H9 (cell line): ENCODE results near the gene ASCL3. TPM values are rescaled to one million over a fixed set of nuclear protein-coding genes. Genes with fewer than 3 reads are reported as not detected.

ENCODE experiments used
- DNase-seq: peaks from one replicate; pipeline ENCODE4 v3.0.0-alpha.2; 2017
- H2AFZ ChIP-seq: one replicate; pipeline ENCODE4 v1.6.1; 2013; ENCODE audit warnings: mild to moderate bottlenecking, low read length, control low read depth, moderate library complexity
- H2AK5ac ChIP-seq: 2 replicates; pipeline ENCODE4 v1.6.1; 2013; ENCODE audit warnings: low read length, control low read depth, mixed read lengths; ENCODE audit not compliant: insufficient read length
- H2BK120ac ChIP-seq: one replicate; pipeline ENCODE4 v1.6.1; 2013; ENCODE audit warnings: low read depth, mild to moderate bottlenecking, low read length, control low read depth, inconsistent platforms; ENCODE audit not compliant: poor library complexity, severe bottlenecking
- H2BK12ac ChIP-seq: 2 replicates; pipeline ENCODE4 v1.6.1; 2013; ENCODE audit warnings: low read length, control low read depth, mixed read lengths, low read depth; ENCODE audit not compliant: insufficient read length
- H2BK15ac ChIP-seq: 2 replicates; pipeline ENCODE4 v1.6.1; 2013; ENCODE audit warnings: low read depth, low read length, control low read depth
- H2BK20ac ChIP-seq: one replicate; pipeline ENCODE4 v1.6.1; 2013; ENCODE audit warnings: low read depth, mild to moderate bottlenecking, low read length, control low read depth, inconsistent platforms; ENCODE audit not compliant: poor library complexity, severe bottlenecking
- H2BK5ac ChIP-seq: 2 replicates; pipeline ENCODE4 v1.6.1; 2013; ENCODE audit warnings: low read length, control low read depth, mixed read lengths; ENCODE audit not compliant: insufficient read length
- H3K14ac ChIP-seq: 2 replicates; pipeline ENCODE4 v1.6.1; 2013; ENCODE audit warnings: low read length, control low read depth; ENCODE audit not compliant: insufficient read depth
- H3K18ac ChIP-seq: 2 replicates; pipeline ENCODE4 v1.6.1; 2013; ENCODE audit warnings: low read depth, mild to moderate bottlenecking, mixed read lengths, low read length, control low read depth; ENCODE audit not compliant: insufficient read length
- H3K23ac ChIP-seq: 2 replicates; pipeline ENCODE4 v1.6.1; 2013; ENCODE audit warnings: low read length, control low read depth, mixed read lengths, low read depth; ENCODE audit not compliant: insufficient read length
- H3K23me2 ChIP-seq: 2 replicates; pipeline ENCODE4 v1.6.1; 2013; ENCODE audit warnings: low read depth, mild to moderate bottlenecking, mixed read lengths, low read length, control low read depth; ENCODE audit not compliant: insufficient read length, poor library complexity, severe bottlenecking
- H3K27ac ChIP-seq: 2 replicates; pipeline ENCODE4 v1.5.1; 2013; ENCODE audit warnings: low read length, control low read depth, mixed read lengths, low read depth; ENCODE audit not compliant: insufficient read length
- H3K27me3 ChIP-seq: 2 replicates; pipeline ENCODE4 v1.6.1; 2013; ENCODE audit warnings: low read length, control low read depth, inconsistent platforms; ENCODE audit not compliant: insufficient read depth
- H3K4ac ChIP-seq: 2 replicates; pipeline ENCODE4 v1.6.1; 2013; ENCODE audit warnings: low read depth, mild to moderate bottlenecking, control low read depth, inconsistent platforms, low read length, moderate library complexity
- H3K4me1 ChIP-seq: 2 replicates; pipeline ENCODE4 v1.6.1; 2013; ENCODE audit warnings: low read length, control low read depth, inconsistent platforms; ENCODE audit not compliant: insufficient read depth
- H3K4me2 ChIP-seq: 2 replicates; pipeline ENCODE4 v1.6.1; 2013; ENCODE audit warnings: low read length, control low read depth, mixed read lengths; ENCODE audit not compliant: insufficient read length, insufficient read depth
- H3K56ac ChIP-seq: 2 replicates; pipeline ENCODE4 v1.6.1; 2013; ENCODE audit warnings: low read depth, mild to moderate bottlenecking, mixed read lengths, low read length, control low read depth; ENCODE audit not compliant: insufficient read length
- H3K79me1 ChIP-seq: 2 replicates; pipeline ENCODE4 v1.6.1; 2013; ENCODE audit warnings: low read depth, mild to moderate bottlenecking, moderate library complexity, low read length, control low read depth, inconsistent platforms; ENCODE audit not compliant: insufficient read depth, poor library complexity, severe bottlenecking
- H3K79me2 ChIP-seq: 2 replicates; pipeline ENCODE4 v1.6.1; 2013; ENCODE audit warnings: low read length, control low read depth, inconsistent platforms; ENCODE audit not compliant: insufficient read depth
- H3K9ac ChIP-seq: 2 replicates; pipeline ENCODE4 v1.6.1; 2013; ENCODE audit warnings: low read length, control low read depth, mixed read lengths; ENCODE audit not compliant: insufficient read length; ENCODE audit errors: extremely low read depth
- H3K9me3 ChIP-seq: one replicate; pipeline ENCODE4 v1.6.1; 2013; ENCODE audit warnings: low read depth, low read length, inconsistent platforms; ENCODE audit not compliant: control insufficient read depth
- H3T11ph ChIP-seq: one replicate; pipeline ENCODE4 v1.6.1; 2013; ENCODE audit warnings: mild to moderate bottlenecking, low read length, control low read depth, inconsistent platforms
- H4K20me1 ChIP-seq: one replicate; pipeline ENCODE4 v1.6.1; 2013; ENCODE audit not compliant: control insufficient read depth, insufficient read length, insufficient read depth
- H4K5ac ChIP-seq: 2 replicates; pipeline ENCODE4 v1.6.1; 2013; ENCODE audit warnings: low read depth, mild to moderate bottlenecking, mixed read lengths, low read length, control low read depth; ENCODE audit not compliant: insufficient read length
- H4K8ac ChIP-seq: replicated peaks from 2 replicates; pipeline ENCODE4 v1.6.1; 2013; ENCODE audit warnings: low read length, control low read depth, mixed read lengths, low read depth; ENCODE audit not compliant: insufficient read length
- H4K91ac ChIP-seq: 2 replicates; pipeline ENCODE4 v1.6.1; 2013; ENCODE audit warnings: low read depth, mild to moderate bottlenecking, moderate library complexity, mixed read lengths, low read length, control low read depth; ENCODE audit not compliant: insufficient read length
- H3K27ac Mint-ChIP-seq, 3 experiments: 2 replicates in 2 of 3; 3 replicates in 1 of 3; pipeline ENCODE4 v1.8.0; 2020 to 2021; ENCODE audit warnings: mixed read lengths in 3 of 3, mild to moderate bottlenecking in 1 of 3, moderate library complexity in 1 of 3
- H3K27me3 Mint-ChIP-seq: 2 replicates; pipeline ENCODE4 v1.8.0; 2021; ENCODE audit warnings: low read depth, mild to moderate bottlenecking, moderate library complexity, mixed read lengths
- H3K36me3 Mint-ChIP-seq, 3 experiments: 2 replicates in 2 of 3; 3 replicates in 1 of 3; pipeline ENCODE4 v1.8.0; 2020 to 2021; ENCODE audit warnings: low read depth in 3 of 3, mixed read lengths in 3 of 3; ENCODE audit not compliant: insufficient read depth in 1 of 3
- H3K4me1 Mint-ChIP-seq, 2 experiments: 2 replicates each; pipeline ENCODE4 v1.8.0; 2020; ENCODE audit warnings: mixed read lengths in 2 of 2
- H3K4me3 Mint-ChIP-seq, 2 experiments: 2 replicates in 1 of 2; 3 replicates in 1 of 2; pipeline ENCODE4 v1.8.0; 2020 to 2021; ENCODE audit warnings: mild to moderate bottlenecking in 2 of 2, mixed read lengths in 2 of 2, moderate library complexity in 1 of 2
- H3K9me3 Mint-ChIP-seq, 2 experiments: 2 replicates in 1 of 2; 3 replicates in 1 of 2; pipeline ENCODE4 v1.8.0; 2020; ENCODE audit warnings: mild to moderate bottlenecking in 2 of 2, mixed read lengths in 2 of 2, moderate library complexity in 1 of 2
- CTCF ChIP-seq: fragments of 200-600 bp; sonication (generic); conservative IDR thresholded peaks from 3 replicates; pipeline ENCODE4 v1.8.0; 2021; ENCODE audit warnings: antibody characterized with exemption, mild to moderate bottlenecking
- WGBS: extraction: QIAGEN DNeasy Blood & Tissue Kit; methylation state at CpG from one replicate; pipeline ENCODE4 v1.1.7; 2013; ENCODE audit warnings: missing lambda C conversion rate, low lambda C conversion rate, mixed read lengths; ENCODE audit not compliant: insufficient read length; ENCODE audit errors: extremely low coverage; 5-methylcytosine and 5-hydroxymethylcytosine counted together
- total RNA-seq: library from RNA; stranded (reverse); gene quantifications from 2 replicates; pipeline ENCODE4 v1.2.1, GENCODE V29; 2021

The ASCL3 gene
- total RNA-seq, 1 experiment from 2014 or later = not detected

- Histone ChIP-seq H3K4me1 (peaks cover 8% of the 10 kb centered on the region; the same call in 1 of the 2 replicates), H3K79me2 (no peaks in the 10 kb centered on the region; the same call in 1 of the 2 replicates), H3K27ac (no peak overlapping the region), H3K18ac (no peak overlapping the region), H4K20me1 (no peaks in the 10 kb centered on the region), H3K23ac (no peak overlapping the region), H2BK5ac (no peak overlapping the region), H3K56ac (no peak overlapping the region), H3K9ac (no peak overlapping the region), H2BK12ac (no peak overlapping the region), H3K27me3 (no peaks in the 10 kb centered on the region; the same call in 1 of the 2 replicates), H4K91ac (no peak overlapping the region), H4K8ac (no peak overlapping the region), H3K79me1 (no peaks in the 10 kb centered on the region), H2AK5ac (no peak overlapping the region), H3K14ac (no peak overlapping the region), H3K23me2 (peaks cover 6% of the 10 kb centered on the region), H2BK20ac (no peak overlapping the region), H4K5ac (no peak overlapping the region), H3K4ac (no peak overlapping the region), H2AFZ (no peak overlapping the region), H2BK15ac (no peak overlapping the region), H3K4me2 (no peak overlapping the region), H2BK120ac (no peak overlapping the region), H3T11ph (no peak overlapping the region), H3K9me3 (no peaks in the 10 kb centered on the region)
- Mint-ChIP-seq H3K9me3 (no peaks in the 10 kb centered on the region), H3K4me1 (peaks cover 31 to 33% of the 10 kb centered on the region in 2 experiments), H3K27ac (no peak overlapping the region; a peak in 1 of 7 replicates), H3K36me3 (peaks cover 22 to 44% (median 39%) of the 10 kb centered on the region in 3 experiments), H3K4me3 (peak overlapping the region in 1 of 2 experiments; percentile 41; a peak in 2 of 5 replicates), H3K27me3 (peaks cover 11% of the 10 kb centered on the region)
- no CpG with 5 or more reads among the region's 9 CpGs for WGBS
- peak; percentile 61 for DNase-seq
- peak; percentile 81 for TF ChIP-seq CTCF
These were observed 28.7 kb downstream of the ASCL3 start for GRCh38 chr11:8913961-8914660.
